Mesenchymal stem cell (in vitro differentiated cells and primary cell): Measurements from ENCODE around the gene PPP1R7.

ENCODE experiments used
- DNase-seq: peaks from one replicate; pipeline ENCODE4 v3.0.0-alpha.2; 2013
- H2AFZ ChIP-seq: one replicate; pipeline ENCODE4 v1.6.1; 2013; ENCODE audit warnings: low read depth, mild to moderate bottlenecking, control low read depth, inconsistent platforms, low read length, moderate library complexity
- H2AK5ac ChIP-seq: 2 replicates; pipeline ENCODE4 v1.6.1; 2013; ENCODE audit warnings: low read length, moderate library complexity, mild to moderate bottlenecking, inconsistent platforms; ENCODE audit not compliant: severe bottlenecking
- H2BK120ac ChIP-seq: one replicate; pipeline ENCODE4 v1.6.1; 2013; ENCODE audit warnings: low read depth, mild to moderate bottlenecking, inconsistent platforms, low read length, moderate library complexity
- H2BK12ac ChIP-seq, 2 experiments: one replicate each; pipeline ENCODE4 v1.6.1; 2013; ENCODE audit warnings: inconsistent platforms in 2 of 2, low read length in 2 of 2, mild to moderate bottlenecking in 2 of 2, moderate library complexity in 2 of 2, control low read depth in 1 of 2
- H2BK15ac ChIP-seq: one replicate; pipeline ENCODE4 v1.6.1; 2013; ENCODE audit warnings: mild to moderate bottlenecking, low read depth, inconsistent platforms; ENCODE audit not compliant: poor library complexity, severe bottlenecking
- H2BK5ac ChIP-seq: 2 replicates; pipeline ENCODE4 v1.6.1; 2013; ENCODE audit warnings: low read depth, mild to moderate bottlenecking, low read length, control low read depth, inconsistent platforms; ENCODE audit not compliant: poor library complexity, severe bottlenecking
- H3K14ac ChIP-seq, 2 experiments: one replicate each; pipeline ENCODE4 v1.6.1; 2013; ENCODE audit warnings: inconsistent platforms in 2 of 2, low read length in 2 of 2, control low read depth in 1 of 2, mild to moderate bottlenecking in 1 of 2, moderate library complexity in 1 of 2
- H3K18ac ChIP-seq, 2 experiments: one replicate each; pipeline ENCODE4 v1.6.1; 2013; ENCODE audit warnings: inconsistent platforms in 2 of 2, low read length in 2 of 2, control low read depth in 1 of 2, low read depth in 1 of 2, mild to moderate bottlenecking in 1 of 2
- H3K23ac ChIP-seq, 2 experiments: one replicate each; pipeline ENCODE4 v1.6.1; 2013; ENCODE audit warnings: inconsistent platforms in 2 of 2, low read length in 2 of 2, mild to moderate bottlenecking in 2 of 2, moderate library complexity in 2 of 2, control low read depth in 1 of 2
- H3K27ac ChIP-seq: 2 replicates; pipeline ENCODE4 v1.5.1; 2013; ENCODE audit warnings: mild to moderate bottlenecking, moderate library complexity, low read length, control low read depth, inconsistent platforms; ENCODE audit not compliant: poor library complexity, severe bottlenecking
- H3K27me3 ChIP-seq, 2 experiments: 2 replicates each; pipeline versions ENCODE4 v1.6.1 to v1.7.0; 2013; ENCODE audit warnings: low read length in 2 of 2, mild to moderate bottlenecking in 2 of 2, moderate library complexity in 2 of 2, control low read depth in 1 of 2, inconsistent platforms in 1 of 2; ENCODE audit not compliant: control insufficient read depth in 1 of 2, insufficient read depth in 1 of 2
- H3K36me3 ChIP-seq, 2 experiments: 2 replicates each; pipeline versions ENCODE4 v1.6.1 to v1.7.0; 2013; ENCODE audit warnings: low read length in 2 of 2, control low read depth in 1 of 2, inconsistent platforms in 1 of 2, low read depth in 1 of 2, mild to moderate bottlenecking in 1 of 2; ENCODE audit not compliant: insufficient read depth in 2 of 2, control insufficient read depth in 1 of 2
- H3K4ac ChIP-seq, 2 experiments: one replicate each; pipeline ENCODE4 v1.6.1; 2013; ENCODE audit warnings: inconsistent platforms in 2 of 2, low read length in 2 of 2, mild to moderate bottlenecking in 2 of 2, moderate library complexity in 2 of 2, control low read depth in 1 of 2, low read depth in 1 of 2
- H3K4me1 ChIP-seq: 2 replicates; pipeline ENCODE4 v1.6.1; 2013; ENCODE audit warnings: low read depth, low read length, control low read depth; ENCODE audit not compliant: control insufficient read depth, insufficient read depth
- H3K4me2 ChIP-seq: 2 replicates; pipeline ENCODE4 v1.6.1; 2013; ENCODE audit warnings: low read length, mild to moderate bottlenecking, inconsistent platforms; ENCODE audit not compliant: poor library complexity, severe bottlenecking
- H3K4me3 ChIP-seq, 2 experiments: 2 replicates each; pipeline versions ENCODE4 v1.5.1 to v1.7.0; 2013; ENCODE audit warnings: low read length in 2 of 2, mild to moderate bottlenecking in 2 of 2, control low read depth in 1 of 2, low read depth in 1 of 2; ENCODE audit not compliant: insufficient read depth in 1 of 2
- H3K79me1 ChIP-seq: replicated peaks from 2 replicates; pipeline ENCODE4 v1.6.1; 2013; ENCODE audit warnings: mild to moderate bottlenecking, control low read depth, low read length, inconsistent platforms; ENCODE audit not compliant: poor library complexity, severe bottlenecking
- H3K9ac ChIP-seq: 2 replicates; pipeline ENCODE4 v1.7.0; 2013; ENCODE audit warnings: mild to moderate bottlenecking, low read length, moderate library complexity
- H3K9me3 ChIP-seq: 2 replicates; pipeline ENCODE4 v1.7.0; 2013; ENCODE audit warnings: mild to moderate bottlenecking, low read length; ENCODE audit not compliant: control insufficient read depth
- H4K8ac ChIP-seq: one replicate; pipeline ENCODE4 v1.6.1; 2013; ENCODE audit warnings: inconsistent platforms, mild to moderate bottlenecking, low read length, moderate library complexity
- H4K91ac ChIP-seq: one replicate; pipeline ENCODE4 v1.6.1; 2013; ENCODE audit warnings: mild to moderate bottlenecking, low read length, inconsistent platforms
- WGBS: methylation state at CpG from one replicate; pipeline ENCODE4 v1.1.7; 2013; ENCODE audit warnings: mixed read lengths; 5-methylcytosine and 5-hydroxymethylcytosine counted together

The PPP1R7 gene

GRCh38 chr2:241214209-241214608, 63.9 kb downstream of the PPP1R7 start:
- Histone ChIP-seq H2BK120ac (no peak overlapping the region), H3K27me3 (peaks cover 11 to 68% of the 10 kb centered on the region in 2 experiments), H3K23ac (no peak overlapping the region), H2BK12ac (no peak overlapping the region), H3K18ac (no peak overlapping the region), H4K91ac (no peak overlapping the region), H4K8ac (no peak overlapping the region), H3K14ac (no peak overlapping the region), H3K4me2 (no peak overlapping the region), H3K79me1 (no peaks in the 10 kb centered on the region), H3K27ac (no peak overlapping the region), H3K9me3 (no peaks in the 10 kb centered on the region), H2AK5ac (no peak overlapping the region), H2AFZ (no peak overlapping the region), H3K4me1 (peaks cover 7% of the 10 kb centered on the region), H3K9ac (no peak overlapping the region), H3K4ac (no peak overlapping the region), H2BK15ac (no peak overlapping the region), H3K4me3 (no peak overlapping the region), H2BK5ac (no peak overlapping the region), H3K36me3 (no peaks in the 10 kb centered on the region)
- 82% methylated on average over 10 of the region's 10 CpGs for WGBS
- DNase-seq = no peak

- Histone ChIP-seq H3K79me1 (no peaks in the 10 kb centered on the region), H3K14ac (no peak overlapping the region), H4K8ac (no peak overlapping the region), H3K23ac (no peak overlapping the region), H3K9me3 (no peaks in the 10 kb centered on the region), H3K4me1 (peaks cover 7% of the 10 kb centered on the region), H3K18ac (no peak overlapping the region), H3K36me3 (no peaks in the 10 kb centered on the region), H2AK5ac (no peak overlapping the region), H2BK120ac (no peak overlapping the region), H3K9ac (no peak overlapping the region), H2BK12ac (no peak overlapping the region), H2AFZ (no peak overlapping the region), H2BK15ac (no peak overlapping the region), H3K27ac (no peak overlapping the region), H2BK5ac (no peak overlapping the region), H4K91ac (no peak overlapping the region), H3K4me2 (no peak overlapping the region), H3K4me3 (no peak overlapping the region), H3K27me3 (peaks cover 11 to 64% of the 10 kb centered on the region in 2 experiments), H3K4ac (no peak overlapping the region)
- no peak for DNase-seq
- WGBS = 92% methylated on average over 12 of the region's 12 CpGs
Measured at GRCh38 chr2:241214766-241215165, 64.5 kb downstream of the PPP1R7 start.

- Histone ChIP-seq H3K36me3 (no peaks in the 10 kb centered on the region), H3K4me3 (no peak overlapping the region), H3K14ac (no peak overlapping the region), H3K79me1 (no peaks in the 10 kb centered on the region), H4K91ac (no peak overlapping the region), H3K4me2 (no peak overlapping the region), H3K4ac (no peak overlapping the region), H3K27ac (no peak overlapping the region), H3K27me3 (peaks cover 11 to 58% of the 10 kb centered on the region in 2 experiments), H3K4me1 (peaks cover 7% of the 10 kb centered on the region), H3K23ac (no peak overlapping the region), H2AFZ (no peak overlapping the region), H4K8ac (no peak overlapping the region), H3K9me3 (no peaks in the 10 kb centered on the region), H2BK12ac (no peak overlapping the region), H2BK5ac (no peak overlapping the region), H3K9ac (no peak overlapping the region), H3K18ac (no peak overlapping the region), H2AK5ac (no peak overlapping the region), H2BK120ac (no peak overlapping the region), H2BK15ac (no peak overlapping the region)
- DNase-seq = no peak
- WGBS = 85% methylated on average over 9 of the region's 9 CpGs
Measured at GRCh38 chr2:241215421-241215820, 65.2 kb downstream of the PPP1R7 start.

- no peak for DNase-seq
- Histone ChIP-seq H3K4me3 (no peak overlapping the region), H2BK15ac (no peak overlapping the region), H3K27ac (no peak overlapping the region), H3K4me1 (peaks cover 7% of the 10 kb centered on the region), H3K18ac (no peak overlapping the region), H2BK12ac (no peak overlapping the region), H3K9me3 (no peaks in the 10 kb centered on the region), H2BK120ac (no peak overlapping the region), H2AK5ac (no peak overlapping the region), H3K14ac (no peak overlapping the region), H2BK5ac (no peak overlapping the region), H3K23ac (no peak overlapping the region), H2AFZ (no peak overlapping the region), H4K91ac (no peak overlapping the region), H3K4me2 (no peak overlapping the region), H3K9ac (no peak overlapping the region), H4K8ac (no peak overlapping the region), H3K27me3 (peaks cover 10 to 53% of the 10 kb centered on the region in 2 experiments), H3K79me1 (no peaks in the 10 kb centered on the region), H3K4ac (no peak overlapping the region), H3K36me3 (no peaks in the 10 kb centered on the region)
- 57% methylated on average over 14 of the region's 14 CpGs for WGBS
Measured at GRCh38 chr2:241216211-241216761, 66.0 kb downstream of the PPP1R7 start.
